HepG2 (cell line): ENCODE data around the gene MRM3. TPM values are rescaled to one million over a fixed set of nuclear protein-coding genes. Genes with fewer than 3 reads are reported as not detected.
A peak's percentile ranks its signal among the peaks of the same experiment; 100 is the strongest.

Experiments
- ATAC-seq: fragments of 200-7000 bp; cut with Tn5 transposase; 3 replicates; pipeline ENCODE4 v1.9.1; 2020; ENCODE audit warnings: mild to moderate bottlenecking, moderate library complexity
- BruUV-seq: library from RNA; stranded (reverse); fragments of 400-500 nt; replicated peaks from 2 replicates; lab custom pipeline; 2021; lab: Mats Ljungman, UMichigan
- CTCF ChIA-PET: fragments of 300-600 bp; formaldehyde crosslinking; extraction: SDS; loops from one replicate; lab custom pipeline; 2021; ENCODE audit warnings: low total read pairs, inconsistent platforms, low intra/inter-chr PET ratio; lab: Yijun Ruan, JAX
- POLR2A ChIA-PET: fragments of 350-600 bp; sonication (Branson Sonifier 250); formaldehyde crosslinking; loops from one replicate; lab custom pipeline; 2020; ENCODE audit warnings: antibody characterized with exemption, inconsistent platforms; lab: Yijun Ruan, JAX
- DNase-seq: peaks from one replicate; pipeline ENCODE4 v3.0.0-alpha.2; 2015; ENCODE audit warnings: low spot score
- FAIRE-seq: peaks from 3 replicates; lab custom pipeline; 2011; peaks lifted over from hg19 to GRCh38; lab: Jason Lieb, UNC
- H2AFZ ChIP-seq: one replicate; pipeline ENCODE4 v1.6.1; 2011; ENCODE audit warnings: low read length, inconsistent platforms
- H3K27ac ChIP-seq: fragments of 300-600 bp; 3 replicates; pipeline ENCODE4 v1.8.0; 2011; ENCODE audit warnings: mixed run types, mild to moderate bottlenecking, mixed read lengths, low read length, inconsistent platforms; ENCODE audit not compliant: insufficient read depth; ENCODE audit errors: extremely low read length
- H3K27me3 ChIP-seq, 2 experiments: fragments of 200-600 bp in 1 of 2; 2 replicates in 1 of 2; 3 replicates in 1 of 2; pipeline versions ENCODE4 v1.6.0 to v1.8.0; 2011; ENCODE audit warnings: low read length in 2 of 2, mild to moderate bottlenecking in 2 of 2, moderate library complexity in 2 of 2, inconsistent platforms in 1 of 2; ENCODE audit not compliant: insufficient read depth in 2 of 2, control insufficient read depth in 1 of 2
- H3K36me3 ChIP-seq, 2 experiments: fragments of 200-600 bp in 1 of 2; replicated peaks in 1 of 2; 2 replicates in 1 of 2; 3 replicates in 1 of 2; pipeline versions ENCODE4 v1.5.1 to v1.8.0; 2011; ENCODE audit warnings: low read length in 2 of 2, inconsistent platforms in 1 of 2; ENCODE audit not compliant: insufficient read depth in 2 of 2, control insufficient read depth in 1 of 2
- H3K4me1 ChIP-seq: 2 replicates; pipeline ENCODE4 v1.5.1; 2012; ENCODE audit warnings: low read length, inconsistent platforms; ENCODE audit not compliant: insufficient read depth
- H3K4me2 ChIP-seq: 2 replicates; pipeline ENCODE4 v1.6.0; 2011; ENCODE audit warnings: low read depth, low read length, inconsistent platforms
- H3K4me3 ChIP-seq, 3 experiments: fragments of 200-600 bp in 1 of 3; sonication (generic), shearing (Covaris generic) in 1 of 3; replicated peaks in 1 of 3; 2 replicates each; pipeline ENCODE4 v1.5.1; 2011 to 2016; ENCODE audit warnings: low read length in 3 of 3, inconsistent platforms in 2 of 3, low read depth in 2 of 3, mild to moderate bottlenecking in 2 of 3, control low read depth in 1 of 3, mixed read lengths in 1 of 3; ENCODE audit not compliant: insufficient read depth in 1 of 3
- H3K79me2 ChIP-seq: one replicate; pipeline ENCODE4 v1.6.1; 2011; ENCODE audit warnings: low read length, inconsistent platforms; ENCODE audit not compliant: insufficient read depth
- H3K9ac ChIP-seq: 2 replicates; pipeline ENCODE4 v1.6.0; 2011; ENCODE audit warnings: mild to moderate bottlenecking, low read depth, low read length, inconsistent platforms; ENCODE audit not compliant: insufficient read depth
- H3K9me3 ChIP-seq: 2 replicates; pipeline ENCODE4 v1.5.1; 2012; ENCODE audit warnings: mild to moderate bottlenecking, low read length
- H4K20me1 ChIP-seq: 2 replicates; pipeline ENCODE4 v1.6.0; 2011; ENCODE audit warnings: inconsistent platforms, mild to moderate bottlenecking, low read length, moderate library complexity; ENCODE audit not compliant: insufficient read depth
- ADNP ChIP-seq: sonication (generic); formaldehyde crosslinking; IDR thresholded peaks from 2 replicates; pipeline ENCODE4 v1.4.0; 2020; ENCODE audit warnings: missing genetic modification reagents
- AGO2 ChIP-seq: fragments of 200-400 bp; formaldehyde crosslinking; optimal IDR thresholded peaks from 2 replicates; pipeline ENCODE3; 2017; ENCODE audit warnings: mild to moderate bottlenecking, low read depth, low read length, moderate library complexity
- ELF4 ChIP-seq: sonication (generic); formaldehyde crosslinking; IDR thresholded peaks from 2 replicates; pipeline ENCODE4 v1.5.0; 2020; ENCODE audit warnings: missing genetic modification reagents, mild to moderate bottlenecking, moderate library complexity, borderline replicate concordance
- FOXA1 ChIP-seq, 2 experiments: fragments of 450-650 bp in 1 of 2; sonication (generic) in 1 of 2; formaldehyde crosslinking in 1 of 2; IDR thresholded peaks; 2 replicates each; pipeline versions ENCODE4 v1.4.0 to v1.6.1; 2016 to 2020; ENCODE audit warnings: missing genetic modification reagents in 1 of 2
- JUNB ChIP-seq: sonication (generic); formaldehyde crosslinking; IDR thresholded peaks from 2 replicates; pipeline ENCODE4 v1.8.0; 2022; ENCODE audit warnings: missing genetic modification reagents, mild to moderate bottlenecking, borderline replicate concordance
- KDM2A ChIP-seq: sonication (generic); formaldehyde crosslinking; IDR thresholded peaks from 2 replicates; pipeline ENCODE4 v1.4.0; 2020; ENCODE audit warnings: low read depth, missing genetic modification reagents, borderline replicate concordance
- MATR3 ChIP-seq: sonication (generic); formaldehyde crosslinking; IDR thresholded peaks from 2 replicates; pipeline ENCODE4 v1.4.0; 2020; ENCODE audit warnings: missing genetic modification reagents
- MAZ ChIP-seq, 2 experiments: sonication (generic) in 1 of 2; formaldehyde crosslinking in 1 of 2; IDR thresholded peaks; 2 replicates each; pipeline versions ENCODE4 v1.5.0 to v1.6.1; 2012 to 2020; ENCODE audit warnings: low read depth in 2 of 2, mild to moderate bottlenecking in 2 of 2, borderline replicate concordance in 1 of 2, improper control_type of control experiment in 1 of 2, low read length in 1 of 2, missing genetic modification reagents in 1 of 2, moderate library complexity in 1 of 2
- RBM22 ChIP-seq: fragments of 200-400 bp; formaldehyde crosslinking; optimal IDR thresholded peaks from 2 replicates; pipeline ENCODE3; 2017; ENCODE audit warnings: mild to moderate bottlenecking, low read length, moderate library complexity
- RFX1 ChIP-seq: fragments of 450-650 bp; IDR thresholded peaks from 2 replicates; pipeline ENCODE4 v1.6.1; 2017
- SIX4 ChIP-seq: sonication (generic); formaldehyde crosslinking; IDR thresholded peaks from 2 replicates; pipeline ENCODE4 v1.4.0; 2020; ENCODE audit warnings: missing genetic modification reagents
- SMC3 ChIP-seq: IDR thresholded peaks from 2 replicates; pipeline ENCODE4 v1.6.1; 2011; ENCODE audit warnings: low read length, improper control_type of control experiment
- SP140L ChIP-seq: sonication (generic); formaldehyde crosslinking; IDR thresholded peaks from 2 replicates; pipeline ENCODE4 v1.4.0; 2020; ENCODE audit warnings: missing genetic modification reagents, borderline replicate concordance
- SRF ChIP-seq: IDR thresholded peaks from 2 replicates; pipeline ENCODE4 v1.6.1; 2011; ENCODE audit warnings: mild to moderate bottlenecking, low read depth, low read length, moderate library complexity
- ZBTB3 ChIP-seq: sonication (generic); formaldehyde crosslinking; IDR thresholded peaks from 2 replicates; pipeline ENCODE4 v1.4.0; 2020; ENCODE audit warnings: low read depth, mild to moderate bottlenecking, moderate library complexity, missing genetic modification reagents, borderline replicate concordance
- ZNF775 ChIP-seq: sonication (generic); formaldehyde crosslinking; IDR thresholded peaks from 2 replicates; pipeline ENCODE4 v1.4.0; 2020; ENCODE audit warnings: missing genetic modification reagents, mild to moderate bottlenecking, moderate library complexity, borderline replicate concordance
- ZNF891 ChIP-seq: sonication (generic); formaldehyde crosslinking; IDR thresholded peaks from 2 replicates; pipeline ENCODE4 v1.5.0; 2020; ENCODE audit warnings: mild to moderate bottlenecking, missing genetic modification reagents
- WGBS: methylation state at CpG from one replicate; pipeline ENCODE4 v1.1.6; 2017; ENCODE audit warnings: low lambda C conversion rate; 5-methylcytosine and 5-hydroxymethylcytosine counted together
- in situ Hi-C: cut with HindIII; loops from 2 replicates; pipeline ENCODE4 v1.10.0; 2017; ENCODE audit warnings: low pct_unique_long_range_greater_than_20kb; ENCODE audit not compliant: extremely low pct_ligation_motif_present
- intact Hi-C: fragments of 100-400 bp; cut with micrococcal nuclease; formaldehyde crosslinking; loops from one replicate; pipeline ENCODE4 v1.10.0; 2022; ENCODE audit not compliant: unreplicated experiment
- polyA plus RNA-seq, 8 experiments: library from polyadenylated mRNA; depleted of rRNA in 3 of 8; stranded (reverse) in 7 of 8; unstranded in 1 of 8; fragments of >200 nt; fragmentation: Illumina TruSeq in 4 of 8; extraction: Trizol in 4 of 8; gene quantifications; 2 replicates each; pipeline versions ENCODE4 v1.2.1 to v1.2.3, GENCODE V29; 2011 to 2016; ENCODE audit warnings: low read depth in 4 of 8, missing spikeins in 1 of 8, mixed read lengths in 1 of 8; ENCODE audit not compliant: insufficient read depth in 1 of 8
- total RNA-seq, 5 experiments: library from RNA; depleted of rRNA; stranded (reverse); fragments of >200 nt; fragmentation: Illumina TruSeq; extraction: Trizol; gene quantifications; 2 replicates each; pipeline ENCODE4 v1.2.3, GENCODE V29; 2016; ENCODE audit warnings: low read depth in 1 of 5
- TF ChIP-seq, protein P1 (sequence below): sonication (generic); IDR thresholded peaks from 2 replicates; pipeline ENCODE4 v1.6.1; 2016; ENCODE audit warnings: low read depth, borderline replicate concordance
- TF ChIP-seq, protein P2 (sequence below): sonication (generic); formaldehyde crosslinking; IDR thresholded peaks from 2 replicates; pipeline ENCODE4 v1.8.0; 2022; ENCODE audit warnings: mild to moderate bottlenecking, missing genetic modification reagents; ENCODE audit not compliant: insufficient replicate concordance
- TF ChIP-seq, protein P3 (sequence below): IDR thresholded peaks from 2 replicates; pipeline ENCODE4 v1.6.1; 2016

MRM3 gene
- total and polyA plus RNA-seq, 2 of the 13 experiments (the other 11 are each of a cell fraction or from before 2014, with no cell fraction given) = 12.3 to 25.5 TPM

DNA sequence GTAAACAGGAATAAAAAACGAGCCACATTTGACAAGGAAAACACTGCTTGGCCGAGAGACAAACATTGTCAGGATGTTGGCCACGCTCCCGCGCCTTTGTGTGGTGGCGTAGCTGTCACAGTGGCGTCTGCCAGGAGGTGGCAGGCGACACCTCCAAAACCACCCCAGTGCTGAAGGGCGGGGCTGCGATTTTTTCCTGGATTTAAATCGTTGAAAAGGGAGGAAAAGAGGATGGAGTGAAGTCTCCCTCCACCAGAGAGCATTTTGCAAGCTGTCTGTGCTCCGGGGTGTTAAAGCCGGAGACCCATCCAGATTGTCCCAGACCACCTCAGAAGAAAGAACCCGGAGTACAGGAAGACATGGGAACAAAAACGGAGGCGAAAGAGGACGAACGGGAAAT lies 12.7 kb downstream of the MRM3 start (continued):
- peak; percentile 48; the same call in 1 of the 2 replicates for TF ChIP-seq KDM2A
- no peak for TF ChIP-seq ZNF891 (CRISPR knock-in tag)
- TF ChIP-seq SP140L (CRISPR knock-in tag) = no peak
- no peak for TF ChIP-seq MATR3 (CRISPR knock-in tag)
- peak; percentile 43; the same call in 1 of the 2 replicates for TF ChIP-seq MAZ (IDR thresholded peaks at IDR 0.05; ENCODE audit: borderline replicate concordance, low read depth, low read length)
- no peak for TF ChIP-seq MAZ (CRISPR knock-in tag; IDR thresholded peaks at IDR 0.05; ENCODE audit: low read depth)
- TF ChIP-seq, protein P1, sequence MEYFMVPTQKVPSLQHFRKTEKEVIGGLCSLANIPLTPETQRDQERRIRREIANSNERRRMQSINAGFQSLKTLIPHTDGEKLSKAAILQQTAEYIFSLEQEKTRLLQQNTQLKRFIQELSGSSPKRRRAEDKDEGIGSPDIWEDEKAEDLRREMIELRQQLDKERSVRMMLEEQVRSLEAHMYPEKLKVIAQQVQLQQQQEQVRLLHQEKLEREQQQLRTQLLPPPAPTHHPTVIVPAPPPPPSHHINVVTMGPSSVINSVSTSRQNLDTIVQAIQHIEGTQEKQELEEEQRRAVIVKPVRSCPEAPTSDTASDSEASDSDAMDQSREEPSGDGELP = no peak
- peak; percentile 68 for TF ChIP-seq SMC3

DNA sequence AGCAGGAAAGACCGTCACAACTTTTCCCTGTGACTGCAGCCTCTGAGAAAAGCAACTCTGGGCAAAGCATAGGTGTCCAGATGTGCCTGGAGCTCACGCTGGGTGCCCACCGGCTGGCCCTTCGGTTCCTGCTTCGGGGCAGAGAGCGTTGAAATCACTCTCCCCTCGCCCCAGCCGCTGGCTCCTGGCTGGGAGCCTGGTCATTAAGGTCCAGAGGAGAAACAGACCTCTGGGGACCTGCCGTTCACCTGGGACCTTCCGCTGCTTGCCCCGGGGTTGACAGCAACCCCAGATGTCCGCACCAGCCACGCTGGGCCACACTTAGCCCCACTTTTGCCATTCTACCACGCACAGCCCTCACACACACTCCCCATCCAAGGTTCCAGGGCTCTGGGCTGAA lies 13.1 kb downstream of the MRM3 start:
- Histone ChIP-seq H3K4me3 (no peak overlapping the region), H3K9ac (no peak overlapping the region), H3K4me2 (no peak overlapping the region)

More for the DNA sequence above, 13.1 kb downstream of the MRM3 start:
- POLR2A ChIA-PET = interaction anchor here (1.0 kb wide), 1 partner anchor 184 kb away, joined by 3 read pairs; the partner anchor contains the start of gene NXN
- intact Hi-C loops (loop anchor here (2.0 to 5.0 kb wide), 2 partner anchors 186 to 202 kb away; partner anchors contain the start of gene TIMM22), in situ Hi-C loops (no loop called here)
- no TSS peak for BruUV-seq
- Histone ChIP-seq H3K36me3 (peaks cover 4 to 20% of the 10 kb centered on the region in 2 experiments; a peak in 3 of 5 replicates), H3K4me1 (no peaks in the 10 kb centered on the region), H3K27me3 (no peaks in the 10 kb centered on the region), H3K79me2 (no peaks in the 10 kb centered on the region), H3K27ac (no peak overlapping the region), H2AFZ (no peak overlapping the region), H3K9me3 (no peaks in the 10 kb centered on the region), H4K20me1 (no peaks in the 10 kb centered on the region)
- CTCF ChIA-PET = interaction anchor here (1.5 to 2.1 kb wide), 2 partner anchors 186 to 201 kb away, joined by 10 to 12 read pairs; partner anchors contain the start of gene TIMM22
- TF ChIP-seq RFX1 = no peak
- no peak for TF ChIP-seq ADNP (CRISPR knock-in tag)
- TF ChIP-seq SRF = no peak
- peak; percentile 53 for TF ChIP-seq RBM22
- TF ChIP-seq, protein P2, sequence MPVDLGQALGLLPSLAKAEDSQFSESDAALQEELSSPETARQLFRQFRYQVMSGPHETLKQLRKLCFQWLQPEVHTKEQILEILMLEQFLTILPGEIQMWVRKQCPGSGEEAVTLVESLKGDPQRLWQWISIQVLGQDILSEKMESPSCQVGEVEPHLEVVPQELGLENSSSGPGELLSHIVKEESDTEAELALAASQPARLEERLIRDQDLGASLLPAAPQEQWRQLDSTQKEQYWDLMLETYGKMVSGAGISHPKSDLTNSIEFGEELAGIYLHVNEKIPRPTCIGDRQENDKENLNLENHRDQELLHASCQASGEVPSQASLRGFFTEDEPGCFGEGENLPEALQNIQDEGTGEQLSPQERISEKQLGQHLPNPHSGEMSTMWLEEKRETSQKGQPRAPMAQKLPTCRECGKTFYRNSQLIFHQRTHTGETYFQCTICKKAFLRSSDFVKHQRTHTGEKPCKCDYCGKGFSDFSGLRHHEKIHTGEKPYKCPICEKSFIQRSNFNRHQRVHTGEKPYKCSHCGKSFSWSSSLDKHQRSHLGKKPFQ = no peak
- no peak for TF ChIP-seq JUNB (CRISPR knock-in tag)
- no peak for TF ChIP-seq SIX4 (CRISPR knock-in tag)
- peak; percentile 67 for TF ChIP-seq AGO2
- no peak for TF ChIP-seq ZNF775
- TF ChIP-seq, protein P3, sequence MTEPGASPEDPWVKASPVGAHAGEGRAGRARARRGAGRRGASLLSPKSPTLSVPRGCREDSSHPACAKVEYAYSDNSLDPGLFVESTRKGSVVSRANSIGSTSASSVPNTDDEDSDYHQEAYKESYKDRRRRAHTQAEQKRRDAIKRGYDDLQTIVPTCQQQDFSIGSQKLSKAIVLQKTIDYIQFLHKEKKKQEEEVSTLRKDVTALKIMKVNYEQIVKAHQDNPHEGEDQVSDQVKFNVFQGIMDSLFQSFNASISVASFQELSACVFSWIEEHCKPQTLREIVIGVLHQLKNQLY (CRISPR knock-in tag) = no peak
- no peak for TF ChIP-seq ELF4 (CRISPR knock-in tag)
- no peak for TF ChIP-seq FOXA1 (IDR thresholded peaks at IDR 0.05)
- TF ChIP-seq FOXA1 (CRISPR knock-in tag; IDR thresholded peaks at IDR 0.05) = no peak
- TF ChIP-seq ZBTB3 (CRISPR knock-in tag) = no peak
- no peak for FAIRE-seq
- no peak for ATAC-seq
- no peak for DNase-seq
- WGBS = 85% methylated on average over 11 of the region's 14 CpGs
